Fibroblast of lung (primary cell): ENCODE measurements around the gene SACS. TPM values are rescaled to one million over a fixed set of nuclear protein-coding genes. Genes with fewer than 3 reads are reported as not detected.

ENCODE experiments used
- DNase-seq, 2 donors: peaks; one replicate each; pipeline versions ENCODE4 v3.0.0 to v3.0.0-alpha.2; 2010; ENCODE audit warnings: low read depth in 2 of 2
- H2AFZ ChIP-seq: 2 replicates; pipeline ENCODE4 v1.5.1; 2012; ENCODE audit warnings: low read length, control low read depth, inconsistent platforms
- H3K27ac ChIP-seq: 2 replicates; pipeline ENCODE4 v1.5.1; 2011; ENCODE audit warnings: low read length, control low read depth; ENCODE audit not compliant: insufficient read depth
- H3K27me3 ChIP-seq: 2 replicates; pipeline ENCODE4 v1.5.1; 2011; ENCODE audit warnings: mild to moderate bottlenecking, low read length; ENCODE audit not compliant: control insufficient read depth, insufficient read depth
- H3K36me3 ChIP-seq: 2 replicates; pipeline ENCODE4 v1.5.1; 2011; ENCODE audit warnings: low read length; ENCODE audit not compliant: control insufficient read depth, insufficient read depth
- H3K4me1 ChIP-seq: 2 replicates; pipeline ENCODE4 v1.5.1; 2011; ENCODE audit warnings: low read length; ENCODE audit not compliant: control insufficient read depth, insufficient read depth; ENCODE audit errors: extremely low read depth
- H3K4me2 ChIP-seq: 2 replicates; pipeline ENCODE4 v1.5.1; 2011; ENCODE audit warnings: low read length, control low read depth; ENCODE audit not compliant: insufficient read depth; ENCODE audit errors: extremely low read depth
- H3K4me3 ChIP-seq, 4 experiments: fragments of 200-600 bp in 1 of 4; sonication (generic) in 1 of 4; replicated peaks in 1 of 4; 2 replicates each; pipeline ENCODE4 v1.5.1; 2011 to 2016; ENCODE audit warnings: low read length in 4 of 4, low read depth in 3 of 4, mild to moderate bottlenecking in 3 of 4, control low read depth in 2 of 4, inconsistent platforms in 1 of 4, mixed read lengths in 1 of 4; ENCODE audit not compliant: insufficient read depth in 1 of 4; ENCODE audit errors: control extremely low read depth in 1 of 4
- H3K79me2 ChIP-seq: 2 replicates; pipeline ENCODE4 v1.5.1; 2012; ENCODE audit warnings: mild to moderate bottlenecking, low read length, inconsistent platforms; ENCODE audit not compliant: control insufficient read depth, insufficient read depth
- H3K9ac ChIP-seq: 2 replicates; pipeline ENCODE4 v1.5.1; 2011; ENCODE audit warnings: mild to moderate bottlenecking, low read length, control low read depth; ENCODE audit not compliant: insufficient read depth
- H3K9me3 ChIP-seq: 2 replicates; pipeline ENCODE4 v1.5.1; 2012; ENCODE audit warnings: low read depth, low read length; ENCODE audit not compliant: control insufficient read depth, insufficient read depth
- H4K20me1 ChIP-seq: 2 replicates; pipeline ENCODE4 v1.5.1; 2011; ENCODE audit warnings: low read length; ENCODE audit not compliant: control insufficient read depth, insufficient read depth; ENCODE audit errors: extremely low read depth
- EZH2 ChIP-seq: IDR thresholded peaks from 2 replicates; pipeline ENCODE4 v1.5.1; 2012; ENCODE audit warnings: low read length, control low read depth, mild to moderate bottlenecking; ENCODE audit errors: missing control alignments
- polyA plus RNA-seq, 2 donors: library from polyadenylated mRNA; depleted of rRNA in 1 of 2; stranded (reverse) in 1 of 2; unstranded in 1 of 2; fragments of >200 nt; gene quantifications; 2 replicates each; pipeline ENCODE4 v1.2.1, GENCODE V29; 2011 to 2012; ENCODE audit warnings: missing spikeins in 1 of 2
- total RNA-seq: library from RNA; depleted of rRNA; stranded (reverse); fragments of >200 nt; gene quantifications from 2 replicates; pipeline ENCODE4 v1.2.1, GENCODE V29; 2014
- TF ChIP-seq, protein P1 (sequence below), 2 donors: IDR thresholded peaks in 1 of 2; conservative IDR thresholded peaks in 1 of 2; 1 replicate in 1 of 2; 2 replicates in 1 of 2; pipeline ENCODE4 v1.5.1; 2011 to 2012; ENCODE audit warnings: low read length in 2 of 2, control low read depth in 1 of 2, inconsistent platforms in 1 of 2, low read depth in 1 of 2, mild to moderate bottlenecking in 1 of 2

Gene SACS
- total and polyA plus RNA-seq, 2 donors (not counting 1 experiment from before 2014, with no cell fraction given), result 43.1 to 94.5 TPM

GRCh38 chr13:23325191-23325590, 108.3 kb downstream of the SACS start:
- Histone ChIP-seq H3K9ac (no peak overlapping the region), H3K27me3 (no peaks in the 10 kb centered on the region), H3K36me3 (no peaks in the 10 kb centered on the region), H3K27ac (no peak overlapping the region), H3K4me3 (no peak overlapping the region), H3K9me3 (no peaks in the 10 kb centered on the region), H3K4me1 (peaks cover 9% of the 10 kb centered on the region), H4K20me1 (no peaks in the 10 kb centered on the region), H2AFZ (no peak overlapping the region), H3K4me2 (no peak overlapping the region), H3K79me2 (no peaks in the 10 kb centered on the region)
- TF ChIP-seq EZH2, result no peak
- TF ChIP-seq, protein P1, sequence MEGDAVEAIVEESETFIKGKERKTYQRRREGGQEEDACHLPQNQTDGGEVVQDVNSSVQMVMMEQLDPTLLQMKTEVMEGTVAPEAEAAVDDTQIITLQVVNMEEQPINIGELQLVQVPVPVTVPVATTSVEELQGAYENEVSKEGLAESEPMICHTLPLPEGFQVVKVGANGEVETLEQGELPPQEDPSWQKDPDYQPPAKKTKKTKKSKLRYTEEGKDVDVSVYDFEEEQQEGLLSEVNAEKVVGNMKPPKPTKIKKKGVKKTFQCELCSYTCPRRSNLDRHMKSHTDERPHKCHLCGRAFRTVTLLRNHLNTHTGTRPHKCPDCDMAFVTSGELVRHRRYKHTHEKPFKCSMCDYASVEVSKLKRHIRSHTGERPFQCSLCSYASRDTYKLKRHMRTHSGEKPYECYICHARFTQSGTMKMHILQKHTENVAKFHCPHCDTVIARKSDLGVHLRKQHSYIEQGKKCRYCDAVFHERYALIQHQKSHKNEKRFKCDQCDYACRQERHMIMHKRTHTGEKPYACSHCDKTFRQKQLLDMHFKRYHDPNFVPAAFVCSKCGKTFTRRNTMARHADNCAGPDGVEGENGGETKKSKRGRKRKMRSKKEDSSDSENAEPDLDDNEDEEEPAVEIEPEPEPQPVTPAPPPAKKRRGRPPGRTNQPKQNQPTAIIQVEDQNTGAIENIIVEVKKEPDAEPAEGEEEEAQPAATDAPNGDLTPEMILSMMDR (conservative IDR thresholded peaks at IDR 0.05 in 1 of 2, IDR thresholded peaks at IDR 0.05 in 1 of 2; ENCODE audit: low read depth in 1 of 2, low read length in 2 of 2), result no peak
- no peak for DNase-seq

- Histone ChIP-seq H3K9me3 (no peaks in the 10 kb centered on the region), H3K9ac (no peak overlapping the region), H3K36me3 (no peaks in the 10 kb centered on the region), H4K20me1 (no peaks in the 10 kb centered on the region), H3K27ac (no peak overlapping the region), H3K27me3 (no peaks in the 10 kb centered on the region), H3K4me2 (peak overlapping the region; percentile 1), H3K4me3 (no peak overlapping the region), H3K79me2 (no peaks in the 10 kb centered on the region), H2AFZ (no peak overlapping the region), H3K4me1 (peaks cover 11% of the 10 kb centered on the region)
- peak; percentile 36 to 61 for DNase-seq
- no peak for TF ChIP-seq EZH2
- TF ChIP-seq, protein P1 (conservative IDR thresholded peaks at IDR 0.05 in 1 of 2, IDR thresholded peaks at IDR 0.05 in 1 of 2; ENCODE audit: low read depth in 1 of 2, low read length in 2 of 2), result no peak
These were observed 109.4 kb downstream of the SACS start for GRCh38 chr13:23323946-23324709.

DNA sequence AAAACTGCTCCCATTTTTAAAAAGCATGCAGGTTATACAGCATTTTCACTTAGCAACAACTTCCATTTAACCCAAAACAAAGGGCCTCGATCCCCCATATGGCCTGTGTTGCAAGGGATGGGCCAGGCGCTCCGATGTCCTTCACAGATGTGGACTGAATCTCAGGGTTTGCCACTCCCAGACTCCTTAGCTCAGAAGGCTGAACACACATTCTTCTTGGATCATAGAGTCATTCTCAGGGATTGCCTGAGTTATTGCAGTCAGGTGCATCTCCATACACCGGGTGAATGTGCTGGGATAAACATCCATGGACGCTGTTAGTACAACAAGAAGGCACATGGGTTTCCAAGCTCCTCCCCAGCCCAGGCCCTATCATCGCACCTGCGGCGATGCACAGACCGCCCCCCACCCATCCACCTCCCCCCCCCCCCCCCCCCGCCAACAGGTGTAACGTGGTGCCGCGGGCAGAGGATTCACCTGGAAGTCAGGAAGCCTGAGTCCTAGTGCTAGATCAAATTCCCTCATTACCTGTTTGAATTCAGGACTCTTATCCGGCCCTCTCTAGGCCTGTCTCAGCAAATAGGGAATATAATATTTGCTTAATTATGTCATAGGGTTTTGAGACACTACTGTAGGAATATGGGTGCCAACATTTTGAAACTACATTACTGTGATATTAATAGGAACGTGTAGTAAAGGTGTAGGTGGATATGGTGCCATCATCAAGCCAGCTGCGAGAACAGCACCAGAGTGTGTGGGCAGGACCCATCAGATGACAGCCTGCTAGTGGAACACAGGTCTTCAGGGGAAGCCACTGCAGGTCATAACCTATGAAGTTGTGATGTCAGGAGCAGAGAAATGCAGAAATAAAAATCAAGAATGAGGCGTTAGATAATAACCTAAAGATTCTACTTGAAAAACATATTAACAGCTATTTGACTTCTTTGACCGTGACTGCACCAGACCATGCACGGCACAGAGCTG, 110.9 kb downstream of the SACS start:
- Histone ChIP-seq H3K27me3 (no peaks in the 10 kb centered on the region), H3K4me2 (peak overlapping the region; percentile 92), H3K79me2 (no peaks in the 10 kb centered on the region), H3K27ac (peak overlapping the region; percentile 93), H4K20me1 (no peaks in the 10 kb centered on the region), H3K9me3 (no peaks in the 10 kb centered on the region), H3K4me1 (peaks cover 11% of the 10 kb centered on the region), H2AFZ (no peak overlapping the region), H3K36me3 (no peaks in the 10 kb centered on the region), H3K4me3 (peak overlapping the region in 1 of 4 experiments; percentile 50), H3K9ac (no peak overlapping the region)
- peak in 1 of 2 donors; percentile 20 for DNase-seq
- TF ChIP-seq, protein P1 (conservative IDR thresholded peaks at IDR 0.05 in 1 of 2, IDR thresholded peaks at IDR 0.05 in 1 of 2; ENCODE audit: low read depth in 1 of 2, low read length in 2 of 2), result no peak
- TF ChIP-seq EZH2, result no peak
